DND-41 (cell line): Measurements from ENCODE around the gene HSP90AB1.
A peak's percentile ranks its signal among the peaks of the same experiment; 100 is the strongest.

ENCODE experiments used
- ATAC-seq: fragments of 200-7000 bp; cut with Tn5 transposase; 3 replicates; pipeline ENCODE4 v1.9.1; 2021; ENCODE audit warnings: low read depth; ENCODE audit not compliant: insufficient read depth
- DNase-seq: peaks from one replicate; pipeline ENCODE4 v3.0.0-alpha.2; 2020
- H2AFZ ChIP-seq: 2 replicates; pipeline ENCODE4 v1.6.0; 2012; ENCODE audit warnings: low read depth, low read length
- H3K27ac ChIP-seq: 2 replicates; pipeline ENCODE4 v1.5.1; 2012; ENCODE audit warnings: low read length, inconsistent platforms
- H3K27me3 ChIP-seq: fragments of 200-600 bp; sonication (generic); 2 replicates; pipeline ENCODE4 v1.6.0; 2012; ENCODE audit warnings: low read length, mild to moderate bottlenecking, inconsistent platforms; ENCODE audit not compliant: insufficient read depth, poor library complexity
- H3K36me3 ChIP-seq: 2 replicates; pipeline ENCODE4 v1.5.1; 2012; ENCODE audit warnings: low read length, inconsistent platforms; ENCODE audit not compliant: insufficient read depth
- H3K4me1 ChIP-seq: 2 replicates; pipeline ENCODE4 v1.5.1; 2012; ENCODE audit warnings: mild to moderate bottlenecking, low read length; ENCODE audit not compliant: insufficient read depth
- H3K4me2 ChIP-seq: 2 replicates; pipeline ENCODE4 v1.6.0; 2012; ENCODE audit warnings: mild to moderate bottlenecking, moderate library complexity, low read length, inconsistent platforms; ENCODE audit not compliant: insufficient read depth
- H3K4me3 ChIP-seq, 2 experiments: fragments of 200-600 bp in 1 of 2; shearing (Covaris generic) in 1 of 2; 2 replicates each; pipeline ENCODE4 v1.5.1; 2012 to 2016; ENCODE audit warnings: inconsistent platforms in 2 of 2, low read length in 2 of 2, mild to moderate bottlenecking in 2 of 2, low read depth in 1 of 2, moderate library complexity in 1 of 2
- H3K79me2 ChIP-seq: 2 replicates; pipeline ENCODE4 v1.6.0; 2012; ENCODE audit warnings: low read length, inconsistent platforms; ENCODE audit not compliant: insufficient read depth
- H3K9ac ChIP-seq: 2 replicates; pipeline ENCODE4 v1.6.0; 2012; ENCODE audit warnings: low read depth, mild to moderate bottlenecking, inconsistent platforms, low read length, moderate library complexity
- H3K9me3 ChIP-seq: 2 replicates; pipeline ENCODE4 v1.5.1; 2012; ENCODE audit warnings: low read length, moderate library complexity, mild to moderate bottlenecking, inconsistent platforms; ENCODE audit not compliant: insufficient read depth, severe bottlenecking
- H4K20me1 ChIP-seq: 2 replicates; pipeline ENCODE4 v1.6.0; 2012; ENCODE audit warnings: low read length; ENCODE audit not compliant: insufficient read depth
- EZH2 ChIP-seq: IDR thresholded peaks from 3 replicates; pipeline ENCODE4 v1.6.1; 2012; ENCODE audit warnings: borderline replicate concordance, low read depth, mild to moderate bottlenecking, moderate library complexity, low read length, inconsistent platforms; ENCODE audit not compliant: severe bottlenecking
- TF ChIP-seq, protein P1 (sequence below): IDR thresholded peaks from 2 replicates; pipeline ENCODE4 v1.5.1; 2012; ENCODE audit warnings: borderline replicate concordance, low read length, moderate library complexity, mild to moderate bottlenecking; ENCODE audit not compliant: poor library complexity, severe bottlenecking; ENCODE audit errors: extremely low read depth

Gene HSP90AB1

DNA sequence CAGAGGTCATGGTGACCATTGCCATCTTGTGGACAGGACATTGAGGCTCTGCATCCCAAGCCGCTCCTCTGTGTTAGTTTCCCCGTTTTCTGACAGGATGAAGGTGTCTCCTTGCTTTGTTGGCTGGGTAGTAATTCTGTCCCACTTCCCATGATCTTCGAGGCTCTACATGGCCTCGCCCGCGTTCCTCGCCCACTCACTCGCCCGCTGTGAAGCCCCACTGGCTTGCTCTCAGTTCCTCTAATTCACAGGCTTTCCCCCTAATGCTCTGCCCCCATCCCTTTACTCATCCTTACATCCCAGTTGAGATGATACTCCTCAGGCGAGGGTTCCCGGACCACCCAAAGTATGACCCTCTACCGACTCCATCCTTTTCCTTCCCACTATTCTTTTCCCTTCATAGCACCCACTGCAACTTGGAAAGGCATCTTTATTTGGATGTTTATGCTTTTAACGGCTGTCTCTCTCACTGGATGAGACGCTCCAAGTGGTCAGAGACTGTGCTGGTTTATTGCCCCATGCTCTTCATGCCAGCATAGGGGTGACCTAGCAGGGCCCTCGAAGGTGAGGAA, 10.9 kb downstream of the HSP90AB1 start:
- H3K27ac ChIP-seq, result peak overlapping the region; percentile 81
- no peak; the same call in 2 of the 3 replicates for ATAC-seq
- H3K27me3 ChIP-seq, result no peaks in the 10 kb centered on the region

DNA sequence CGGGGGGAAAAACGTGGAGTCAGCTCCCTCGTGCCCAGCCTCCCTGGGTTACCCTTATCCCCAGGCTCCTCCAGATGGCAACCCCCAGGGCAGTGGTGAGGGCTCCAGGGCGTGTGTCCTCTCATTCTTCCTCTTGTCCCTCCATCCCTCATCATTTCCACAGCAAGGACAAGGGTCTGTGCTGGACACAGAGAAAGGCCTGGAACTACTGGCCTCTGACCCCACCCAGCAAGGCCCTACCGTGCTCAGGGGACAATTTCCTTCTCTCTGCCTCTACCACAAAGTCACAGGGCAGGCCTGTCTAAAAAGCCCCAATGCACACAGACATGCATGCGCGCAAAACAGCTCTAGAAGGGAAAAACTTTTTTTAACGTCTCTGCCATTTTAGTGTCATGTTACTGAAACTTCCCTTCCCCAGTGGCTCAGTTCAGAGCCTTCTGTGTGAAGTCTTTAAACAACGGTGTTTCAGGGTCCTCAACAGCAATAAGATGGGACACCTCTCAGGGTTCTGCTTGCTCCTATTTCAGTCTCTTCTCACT, 11.5 kb downstream of the HSP90AB1 start:
- peaks cover 64% of the 10 kb centered on the region for H3K36me3 ChIP-seq
- no peak overlapping the region for H2AFZ ChIP-seq
- no peak for ATAC-seq

More for the DNA sequence above, 10.9 kb downstream of the HSP90AB1 start:
- peak overlapping the region; percentile 92 for H3K4me2 ChIP-seq
- DNase-seq, result no peak
- H3K79me2 ChIP-seq, result peaks cover 15% of the 10 kb centered on the region
- peak overlapping the region; percentile 81 for H2AFZ ChIP-seq
- peak overlapping the region; percentile 88 for H3K9ac ChIP-seq
- H4K20me1 ChIP-seq, result peaks cover 22% of the 10 kb centered on the region
- peak overlapping the region in 1 of 2 experiments; percentile 96; a peak in 2 of 4 replicates for H3K4me3 ChIP-seq
- no peaks in the 10 kb centered on the region for H3K9me3 ChIP-seq
- peaks cover 40% of the 10 kb centered on the region for H3K4me1 ChIP-seq
- TF ChIP-seq, protein P1, sequence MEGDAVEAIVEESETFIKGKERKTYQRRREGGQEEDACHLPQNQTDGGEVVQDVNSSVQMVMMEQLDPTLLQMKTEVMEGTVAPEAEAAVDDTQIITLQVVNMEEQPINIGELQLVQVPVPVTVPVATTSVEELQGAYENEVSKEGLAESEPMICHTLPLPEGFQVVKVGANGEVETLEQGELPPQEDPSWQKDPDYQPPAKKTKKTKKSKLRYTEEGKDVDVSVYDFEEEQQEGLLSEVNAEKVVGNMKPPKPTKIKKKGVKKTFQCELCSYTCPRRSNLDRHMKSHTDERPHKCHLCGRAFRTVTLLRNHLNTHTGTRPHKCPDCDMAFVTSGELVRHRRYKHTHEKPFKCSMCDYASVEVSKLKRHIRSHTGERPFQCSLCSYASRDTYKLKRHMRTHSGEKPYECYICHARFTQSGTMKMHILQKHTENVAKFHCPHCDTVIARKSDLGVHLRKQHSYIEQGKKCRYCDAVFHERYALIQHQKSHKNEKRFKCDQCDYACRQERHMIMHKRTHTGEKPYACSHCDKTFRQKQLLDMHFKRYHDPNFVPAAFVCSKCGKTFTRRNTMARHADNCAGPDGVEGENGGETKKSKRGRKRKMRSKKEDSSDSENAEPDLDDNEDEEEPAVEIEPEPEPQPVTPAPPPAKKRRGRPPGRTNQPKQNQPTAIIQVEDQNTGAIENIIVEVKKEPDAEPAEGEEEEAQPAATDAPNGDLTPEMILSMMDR, result no peak
- TF ChIP-seq EZH2, result no peak
- peaks cover 67% of the 10 kb centered on the region for H3K36me3 ChIP-seq

DNA sequence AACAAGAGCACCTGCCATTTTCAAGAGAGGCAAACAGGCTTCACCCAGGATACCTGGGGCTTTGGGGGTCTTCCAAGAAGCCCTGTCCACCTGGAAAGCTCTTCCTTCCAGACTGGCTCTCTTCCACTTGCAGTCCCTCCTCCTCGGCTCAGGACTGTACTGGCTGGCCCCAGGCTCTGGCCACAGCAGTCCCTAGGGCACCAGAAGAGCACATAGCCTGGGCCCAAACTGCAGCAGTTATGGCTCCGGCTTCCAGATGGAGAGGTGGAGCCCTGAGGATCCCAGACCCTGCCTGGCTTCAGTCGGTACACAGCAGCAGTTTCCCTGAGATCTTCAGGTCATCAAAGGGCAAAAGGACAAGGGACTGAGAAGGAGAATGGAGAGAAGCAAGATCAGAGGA, 12.0 kb downstream of the HSP90AB1 start:
- Histone ChIP-seq H3K9me3 (no peaks in the 10 kb centered on the region), H3K4me2 (no peak overlapping the region), H3K36me3 (peaks cover 59% of the 10 kb centered on the region), H3K27me3 (no peaks in the 10 kb centered on the region), H3K9ac (no peak overlapping the region), H2AFZ (no peak overlapping the region), H3K4me1 (peaks cover 51% of the 10 kb centered on the region), H3K4me3 (no peak overlapping the region), H4K20me1 (peaks cover 22% of the 10 kb centered on the region), H3K79me2 (peaks cover 24% of the 10 kb centered on the region), H3K27ac (no peak overlapping the region)
- DNase-seq (no peak), ATAC-seq (no peak)
- no peak for TF ChIP-seq EZH2
- TF ChIP-seq, protein P1, result no peak

More for the DNA sequence above, 11.5 kb downstream of the HSP90AB1 start:
- DNase-seq, result no peak
- Histone ChIP-seq H3K4me1 (peaks cover 46% of the 10 kb centered on the region), H3K4me2 (peak overlapping the region; percentile 92), H3K27me3 (no peaks in the 10 kb centered on the region), H3K9ac (no peak overlapping the region), H3K27ac (no peak overlapping the region), H4K20me1 (peaks cover 19% of the 10 kb centered on the region), H3K9me3 (no peaks in the 10 kb centered on the region), H3K4me3 (no peak overlapping the region), H3K79me2 (peaks cover 19% of the 10 kb centered on the region)
- TF ChIP-seq EZH2, result no peak
- TF ChIP-seq, protein P1, result no peak
